ENCODE data around the gene SCAND1.
A peak's percentile ranks its signal among the peaks of the same experiment; 100 is the strongest.
"Not testable (repeated sequence)": the region's sequence is repeated elsewhere in the genome, so short reads cannot be mapped to it uniquely, and the experiment has no call there.

Gene SCAND1

DNA sequence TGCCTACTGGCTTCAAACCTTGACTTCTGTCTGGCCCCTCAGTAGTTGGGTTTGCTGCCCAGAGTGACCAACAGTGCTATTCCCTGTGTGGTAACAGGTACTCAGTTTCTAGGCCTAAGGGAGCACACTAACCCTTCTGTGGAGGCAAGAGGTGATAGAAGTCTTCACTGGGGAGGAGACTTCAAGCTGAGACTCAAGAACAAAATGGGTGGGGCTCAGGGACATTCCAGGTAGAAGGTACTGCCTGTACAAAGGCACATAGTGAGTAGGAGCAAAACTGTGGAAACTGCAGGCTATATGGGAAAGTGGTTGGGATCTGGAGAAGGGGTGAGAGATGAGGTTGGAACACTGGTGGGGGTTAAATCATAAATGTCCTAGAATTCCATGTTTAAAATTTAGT, 2.3 kb upstream of the SCAND1 start:
- DNase-seq = no peak

- peak; percentile 71 for DNase-seq
Measured at GRCh38 chr20:35954907-35955251, 577 bp upstream of the SCAND1 start.

- peak; percentile 69 for DNase-seq
Measured at GRCh38 chr20:35953387-35954199, 709 bp downstream of the SCAND1 start.

GRCh38 chr20:35952480-35953386, 1.6 kb downstream of the SCAND1 start:
- DNase-seq = peak; percentile 78

- DNase-seq = not testable (repeated sequence)
Measured at GRCh38 chr20:35952080-35952479, 2.2 kb downstream of the SCAND1 start.

DNA sequence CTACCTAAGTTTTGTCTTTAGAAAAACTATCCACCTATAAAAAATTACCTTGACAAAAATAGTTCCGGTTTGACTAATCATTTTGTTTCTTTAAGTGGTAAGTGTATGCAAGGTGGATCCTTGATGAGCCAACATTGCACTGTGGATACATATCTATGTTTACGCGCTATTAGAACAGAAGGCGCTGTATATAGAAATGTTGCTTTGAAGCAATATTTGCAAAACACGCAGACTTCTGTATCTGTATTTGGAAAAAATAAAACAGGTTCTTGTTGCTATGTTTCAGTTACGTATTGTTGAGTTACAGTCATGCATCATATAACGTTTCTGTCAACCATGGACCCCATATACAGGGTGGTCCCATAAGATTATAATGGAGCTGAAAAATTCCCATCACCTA, 4.2 kb downstream of the SCAND1 start:
- DNase-seq = no peak

GRCh38 chr20:35947907-35948306, 6.4 kb downstream of the SCAND1 start:
- DNase-seq = no peak

- DNase-seq = peak; percentile 81
Measured at GRCh38 chr20:35947489-35947888, 6.8 kb downstream of the SCAND1 start.

DNA sequence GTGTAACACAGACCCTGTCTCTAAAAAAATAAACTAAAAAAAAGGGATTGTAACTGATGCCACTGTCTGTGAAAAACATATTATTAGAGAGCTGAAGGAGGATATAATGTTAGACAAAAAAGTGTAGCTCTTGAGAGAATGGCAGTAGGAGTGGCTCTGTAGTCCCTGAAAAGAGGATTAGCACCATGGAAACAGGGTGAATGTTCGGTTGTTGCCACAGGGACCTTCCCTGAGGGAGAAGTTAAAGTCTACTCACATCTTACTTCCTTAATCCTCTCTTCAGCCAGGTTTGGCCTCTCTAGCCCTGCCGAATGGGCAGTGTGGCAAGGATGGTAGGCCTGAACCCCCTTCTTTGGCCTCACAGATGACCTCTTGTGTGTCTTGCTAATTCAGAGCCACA, 12.1 kb downstream of the SCAND1 start:
- DNase-seq = no peak

DNA sequence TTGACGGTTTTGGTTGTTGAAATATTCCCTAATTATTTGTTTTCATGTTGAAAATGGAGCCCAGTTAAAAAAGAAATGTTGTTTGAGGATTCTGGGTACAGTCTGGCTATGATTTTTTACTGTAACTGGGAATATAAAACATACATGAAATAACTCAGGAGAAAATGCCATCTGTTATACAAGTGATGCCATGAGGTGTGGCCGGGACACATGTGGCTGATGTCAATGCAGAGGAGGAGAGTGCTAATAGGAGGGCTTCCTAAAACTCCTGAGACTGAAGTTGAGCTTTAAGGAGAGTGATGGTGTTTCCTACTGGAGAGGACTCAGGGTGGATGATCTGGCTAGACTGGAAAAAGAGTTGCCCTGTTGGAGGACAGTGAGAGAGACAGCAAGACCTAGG, 12.7 kb downstream of the SCAND1 start:
- no peak for DNase-seq

- DNase-seq = no peak
Measured at GRCh38 chr20:35939264-35939663, 15.0 kb downstream of the SCAND1 start.

GRCh38 chr20:35934050-35934449, 20.3 kb downstream of the SCAND1 start:
- no peak for DNase-seq

- DNase-seq = no peak
Measured at GRCh38 chr20:35929301-35929700, 25.0 kb downstream of the SCAND1 start.

DNA sequence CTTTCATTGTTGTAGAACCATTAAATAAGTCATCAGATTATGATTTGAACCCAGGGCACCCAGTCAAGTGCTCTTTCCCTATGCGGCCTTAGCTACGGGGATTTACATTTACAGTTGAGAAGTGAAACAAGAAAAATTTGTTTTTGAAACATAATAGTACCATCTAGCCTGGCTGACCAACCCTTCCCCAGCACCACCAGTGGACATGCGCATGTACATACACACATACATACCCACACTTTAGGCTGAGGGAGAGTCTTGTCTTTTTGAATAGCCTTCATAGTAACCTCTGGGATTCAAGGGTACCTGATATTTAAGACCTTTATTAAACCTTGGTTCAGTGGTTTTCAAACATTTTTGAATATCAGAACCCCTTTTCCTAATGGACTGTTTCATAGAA, 33.8 kb downstream of the SCAND1 start:
- no peak for DNase-seq

DNA sequence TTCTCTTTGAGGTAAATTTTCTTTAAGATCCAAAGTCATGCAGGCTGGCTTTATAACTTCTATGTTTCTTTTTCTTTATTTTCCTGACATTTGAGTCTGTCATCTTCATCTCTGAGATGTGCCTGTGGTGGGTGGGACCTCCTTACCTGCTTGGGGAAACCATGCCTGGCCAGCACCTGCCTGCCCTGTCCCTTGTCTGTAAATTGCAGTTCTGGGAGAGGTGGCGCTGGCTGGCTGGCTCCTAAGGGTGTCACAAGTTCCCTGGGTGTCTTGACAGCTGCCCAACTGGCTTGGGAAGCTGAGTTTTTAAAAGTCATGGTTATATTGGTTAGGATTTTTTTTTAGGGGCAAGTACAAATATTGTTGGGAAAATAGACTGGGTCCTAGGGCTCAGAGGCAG, 36.3 kb downstream of the SCAND1 start:
- no peak for DNase-seq

- peak; percentile 85 for DNase-seq
Measured at GRCh38 chr20:35917077-35917476, 37.2 kb downstream of the SCAND1 start.

DNA sequence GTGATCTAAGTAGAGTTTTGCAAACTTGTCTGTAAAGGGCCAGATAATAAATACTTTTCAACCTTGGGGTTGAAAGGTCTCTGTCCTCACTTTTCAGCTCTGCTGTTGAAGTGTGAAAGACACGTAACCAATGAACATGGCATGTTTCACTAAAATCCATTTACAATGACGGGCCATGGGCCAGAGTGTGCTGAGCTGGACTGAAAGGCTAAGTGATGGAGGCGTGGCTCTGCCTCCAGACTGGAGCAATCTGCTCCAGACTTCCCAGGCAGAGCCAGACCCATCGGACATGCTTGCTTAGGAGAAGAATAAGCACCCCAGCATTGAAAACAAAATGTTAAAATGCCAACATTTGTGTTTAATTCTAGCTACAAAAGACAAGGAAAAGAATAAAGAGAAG, 41.4 kb downstream of the SCAND1 start:
- no peak for DNase-seq

DNA sequence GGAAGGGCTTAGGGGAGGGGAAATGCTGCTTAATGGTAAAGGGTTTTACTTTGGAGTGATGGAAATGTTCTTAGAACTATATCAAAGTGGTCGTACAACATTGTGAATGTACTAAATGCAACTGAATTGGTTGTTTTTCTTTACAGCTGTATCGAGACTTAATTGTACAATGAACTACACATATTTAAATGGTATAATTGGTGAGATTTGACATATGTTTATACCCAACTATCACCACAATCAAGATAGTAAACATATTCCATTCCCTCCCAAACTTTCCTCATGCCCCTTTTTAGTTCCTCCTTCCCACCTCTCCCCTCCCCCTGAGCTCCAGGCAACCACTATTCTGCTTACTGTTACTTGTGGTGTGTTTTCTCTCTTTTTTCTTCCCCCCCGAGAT, 44.0 kb downstream of the SCAND1 start:
- no peak for DNase-seq

DNA sequence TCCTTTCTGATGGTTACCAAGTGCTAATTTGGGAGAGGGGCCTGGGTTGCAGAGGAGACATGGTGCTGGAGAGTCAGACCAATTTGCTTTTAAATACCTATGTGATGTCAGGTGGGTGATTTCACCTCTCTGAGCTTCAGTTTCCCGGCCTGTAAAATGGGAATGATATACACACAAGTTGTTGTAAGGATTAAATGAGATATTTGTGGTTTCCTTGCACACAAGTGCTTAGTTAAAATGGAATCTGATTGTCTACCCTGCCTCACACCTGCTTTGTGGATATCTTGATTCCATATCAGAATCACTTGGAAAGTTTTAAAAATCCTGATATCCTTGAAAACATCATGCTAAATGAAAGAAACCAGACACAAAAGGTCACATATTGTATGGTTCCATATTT, 44.5 kb downstream of the SCAND1 start:
- DNase-seq = no peak

DNA sequence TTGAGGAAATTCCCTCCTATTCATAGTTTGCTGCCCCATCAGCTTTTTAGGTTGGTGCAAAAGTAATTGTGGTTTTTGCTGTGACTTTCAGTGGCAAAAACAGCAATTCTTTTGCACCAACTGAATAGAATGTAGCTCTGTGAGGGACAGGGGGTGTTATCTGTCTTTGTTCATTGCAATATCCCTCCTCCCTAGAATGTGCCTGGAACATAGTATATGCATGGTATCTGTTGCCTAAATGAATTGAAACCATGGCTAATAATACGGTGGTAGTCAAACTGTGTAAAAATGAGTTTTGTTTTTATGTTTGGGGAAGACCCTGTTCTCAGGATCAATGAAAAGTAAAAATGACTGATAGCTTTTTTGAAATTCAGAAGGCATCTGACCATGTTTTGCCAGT, 45.1 kb downstream of the SCAND1 start:
- DNase-seq = no peak

GRCh38 chr20:35908007-35908406, 46.3 kb downstream of the SCAND1 start:
- no peak for DNase-seq

DNA sequence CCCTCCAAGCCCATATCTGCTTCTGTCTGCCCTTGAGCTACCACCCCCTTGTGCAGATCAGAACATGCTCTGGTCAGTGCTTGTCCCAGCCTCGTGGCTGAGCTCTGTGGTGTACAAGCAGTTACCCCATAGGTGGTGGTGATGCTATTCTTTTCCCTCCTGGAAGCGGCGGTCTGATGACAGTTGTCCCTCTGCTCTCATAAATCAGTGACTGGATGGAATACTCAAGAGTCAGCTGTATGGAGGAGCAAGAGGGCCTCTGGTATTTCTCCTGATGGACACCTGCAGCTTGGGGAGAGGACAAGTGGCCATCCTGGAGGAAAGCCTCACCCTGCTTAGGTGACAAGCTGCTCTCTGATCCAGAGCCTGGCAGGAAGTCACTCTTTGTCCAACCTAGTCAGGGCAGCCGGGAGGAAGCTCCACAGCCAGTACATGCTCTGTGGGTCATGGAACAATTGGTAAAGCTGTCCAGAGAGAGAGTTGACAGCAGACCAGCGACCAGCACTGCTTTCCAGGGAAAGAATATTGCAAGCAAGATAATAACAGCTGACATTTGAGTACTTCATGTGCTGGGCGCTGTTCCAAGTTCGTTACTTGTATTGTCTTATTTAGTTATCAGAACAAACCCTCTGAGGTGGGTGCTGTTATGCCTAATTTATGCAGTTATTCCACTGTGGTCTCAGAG, 47.1 kb downstream of the SCAND1 start:
- DNase-seq = peak; percentile 89

- DNase-seq = no peak
Measured at GRCh38 chr20:35904982-35905663, 49.2 kb downstream of the SCAND1 start.

Measured in hematopoietic multipotent progenitor cell treated with erythropoietin and hydrocortisone succinate and interleukin-3 and kit ligand, for 4 days (in vitro differentiated cells).